DOHH2 (cell line): ENCODE data around the gene MORC1.

Experiments used
- H3F3A ChIP-seq: fragments of 200-600 bp; sonication (generic), shearing (Covaris generic); 2 replicates; pipeline ENCODE4 v1.6.0; 2016; ENCODE audit warnings: antibody characterized with exemption, mild to moderate bottlenecking; ENCODE audit not compliant: control insufficient read depth, insufficient read depth
- H3K27ac ChIP-seq: fragments of 200-600 bp; sonication (generic); 2 replicates; pipeline ENCODE4 v1.5.1; 2014; ENCODE audit warnings: low read depth, mild to moderate bottlenecking, low read length, moderate library complexity
- H3K27me3 ChIP-seq: fragments of 200-600 bp; sonication (generic); 2 replicates; pipeline ENCODE4 v1.6.1; 2014; ENCODE audit warnings: mild to moderate bottlenecking, low read length, mixed read lengths; ENCODE audit not compliant: control insufficient read depth
- H3K36me3 ChIP-seq: fragments of 200-600 bp; sonication (generic); 2 replicates; pipeline ENCODE4 v1.6.1; 2014; ENCODE audit warnings: mild to moderate bottlenecking, low read length, moderate library complexity, mixed read lengths; ENCODE audit not compliant: control insufficient read depth
- H3K4me1 ChIP-seq: fragments of 200-600 bp; sonication (generic); 2 replicates; pipeline ENCODE4 v1.6.1; 2014; ENCODE audit warnings: mild to moderate bottlenecking, low read length, mixed read lengths; ENCODE audit not compliant: control insufficient read depth
- H3K4me2 ChIP-seq: fragments of 200-600 bp; sonication (generic); 2 replicates; pipeline ENCODE4 v1.6.0; 2014; ENCODE audit warnings: mild to moderate bottlenecking, low read length, moderate library complexity
- H3K4me3 ChIP-seq: fragments of 200-600 bp; sonication (generic); 2 replicates; pipeline ENCODE4 v1.5.1; 2014; ENCODE audit warnings: mild to moderate bottlenecking, low read length, mixed read lengths
- H3K79me2 ChIP-seq: fragments of 200-600 bp; sonication (generic); 2 replicates; pipeline ENCODE4 v1.6.1; 2014; ENCODE audit warnings: mild to moderate bottlenecking, low read length, mixed read lengths; ENCODE audit not compliant: control insufficient read depth
- H3K9me2 ChIP-seq: fragments of 200-600 bp; sonication (generic); replicated peaks from 2 replicates; pipeline ENCODE4 v1.6.1; 2014; ENCODE audit warnings: mild to moderate bottlenecking, low read length, mixed read lengths; ENCODE audit not compliant: control insufficient read depth
- H3K9me3 ChIP-seq: fragments of 200-600 bp; sonication (generic); 2 replicates; pipeline ENCODE4 v1.6.1; 2014; ENCODE audit warnings: antibody characterized with exemption, low read length, mixed read lengths; ENCODE audit not compliant: control insufficient read depth, insufficient read depth
- H4K20me1 ChIP-seq: fragments of 200-600 bp; sonication (generic); 2 replicates; pipeline ENCODE4 v1.6.0; 2014; ENCODE audit warnings: low read depth, mild to moderate bottlenecking, antibody characterized with exemption, low read length, moderate library complexity; ENCODE audit not compliant: control insufficient read depth, insufficient read depth
- CTCF ChIP-seq: fragments of 200-600 bp; sonication (generic); IDR thresholded peaks from one replicate; pipeline ENCODE4 v1.5.1; 2014; ENCODE audit warnings: antibody characterized with exemption, mild to moderate bottlenecking, low read depth, low read length; ENCODE audit not compliant: poor library complexity, severe bottlenecking
- EZH2phosphoT487 ChIP-seq: fragments of 200-600 bp; sonication (generic); IDR thresholded peaks from 2 replicates; pipeline ENCODE4 v1.6.1; 2017; ENCODE audit warnings: borderline replicate concordance, mild to moderate bottlenecking, antibody characterized with exemption, low read length, moderate library complexity, mixed read lengths

Gene MORC1

DNA sequence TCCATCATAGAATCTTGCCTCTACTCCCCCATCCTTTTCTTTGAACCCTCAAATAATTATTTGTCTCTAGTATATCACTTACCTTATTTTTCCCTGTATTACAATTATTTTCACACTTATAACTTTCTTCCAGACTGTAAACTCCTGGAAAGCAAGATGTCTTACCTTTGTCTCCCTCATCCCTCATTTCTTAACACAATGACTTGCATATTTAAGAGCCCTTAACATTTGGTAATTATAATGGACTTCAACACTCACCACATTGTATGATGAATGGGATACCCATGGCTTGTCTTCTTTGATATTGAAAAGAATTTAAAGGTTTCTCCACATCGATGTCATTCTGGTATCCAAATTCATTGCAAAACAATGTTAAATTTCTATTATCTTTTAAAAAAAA is 82.9 kb downstream of the MORC1 start:
- Histone ChIP-seq H3K27ac (no peak overlapping the region), H3K4me3 (no peak overlapping the region), H3K9me2 (no peaks in the 10 kb centered on the region), H3K4me2 (no peak overlapping the region), H3K9me3 (no peaks in the 10 kb centered on the region), H3K4me1 (no peaks in the 10 kb centered on the region), H3F3A (no peaks in the 10 kb centered on the region), H4K20me1 (no peaks in the 10 kb centered on the region), H3K27me3 (no peaks in the 10 kb centered on the region; the same call in none of the 2 replicates), H3K36me3 (no peaks in the 10 kb centered on the region), H3K79me2 (no peaks in the 10 kb centered on the region)
- TF ChIP-seq EZH2phosphoT487 (no peak), CTCF (no peak)

GRCh38 chr3:109033000-109033660 is 84.8 kb downstream of the MORC1 start:
- Histone ChIP-seq H3K79me2 (no peaks in the 10 kb centered on the region), H3K9me3 (no peaks in the 10 kb centered on the region), H3K27me3 (no peaks in the 10 kb centered on the region; the same call in none of the 2 replicates), H3K4me3 (no peak overlapping the region), H4K20me1 (no peaks in the 10 kb centered on the region), H3F3A (no peaks in the 10 kb centered on the region), H3K9me2 (no peaks in the 10 kb centered on the region), H3K4me1 (no peaks in the 10 kb centered on the region), H3K36me3 (no peaks in the 10 kb centered on the region), H3K27ac (no peak overlapping the region), H3K4me2 (no peak overlapping the region)
- TF ChIP-seq CTCF (no peak), EZH2phosphoT487 (no peak)

- H3K4me2 ChIP-seq = no peak overlapping the region
- no peaks in the 10 kb centered on the region for H3F3A ChIP-seq
Observed at GRCh38 chr3:109028753-109029152, 89.2 kb downstream of the MORC1 start.

More at GRCh38 chr3:109028753-109029152, 89.2 kb downstream of the MORC1 start:
- TF ChIP-seq CTCF (no peak), EZH2phosphoT487 (no peak)
- H3K27ac ChIP-seq = no peak overlapping the region
- H3K4me1 ChIP-seq = no peaks in the 10 kb centered on the region
- no peak overlapping the region for H3K4me3 ChIP-seq
- H3K79me2 ChIP-seq = no peaks in the 10 kb centered on the region
- H4K20me1 ChIP-seq = no peaks in the 10 kb centered on the region
- H3K9me3 ChIP-seq = no peaks in the 10 kb centered on the region
- no peaks in the 10 kb centered on the region; the same call in 1 of the 2 replicates for H3K27me3 ChIP-seq
- no peaks in the 10 kb centered on the region for H3K36me3 ChIP-seq
- H3K9me2 ChIP-seq = no peaks in the 10 kb centered on the region
